Hepatocyte (in vitro differentiated cells): ENCODE data around the gene CERS5. TPM values are rescaled to one million over a fixed set of nuclear protein-coding genes. Genes with fewer than 3 reads are reported as not detected.
A peak's percentile ranks its signal among the peaks of the same experiment; 100 is the strongest.

ENCODE experiments used
- DNase-seq: peaks from one replicate; pipeline ENCODE4 v3.0.0-alpha.2; 2016; ENCODE audit warnings: low spot score
- H2AFZ ChIP-seq: fragments of 200-600 bp; sonication (generic); 2 replicates; pipeline ENCODE4 v1.6.0; 2016; ENCODE audit warnings: antibody characterized with exemption, mild to moderate bottlenecking
- H3K27ac ChIP-seq: fragments of 200-600 bp; sonication (generic); 2 replicates; pipeline ENCODE4 v1.5.1; 2016; ENCODE audit warnings: mild to moderate bottlenecking
- H3K27me3 ChIP-seq: fragments of 200-600 bp; sonication (generic); 2 replicates; pipeline ENCODE4 v1.6.1; 2016
- H3K36me3 ChIP-seq: fragments of 200-600 bp; sonication (generic); replicated peaks from 2 replicates; pipeline ENCODE4 v1.5.1; 2016; ENCODE audit warnings: low read depth; ENCODE audit not compliant: insufficient read depth
- H3K4me1 ChIP-seq: fragments of 200-600 bp; sonication (generic); 2 replicates; pipeline ENCODE4 v1.5.1; 2016; ENCODE audit warnings: mild to moderate bottlenecking, moderate library complexity; ENCODE audit not compliant: insufficient read depth
- H3K4me2 ChIP-seq: fragments of 200-600 bp; sonication (generic); 2 replicates; pipeline ENCODE4 v1.6.0; 2016
- H3K4me3 ChIP-seq: fragments of 200-600 bp; sonication (generic); 2 replicates; pipeline ENCODE4 v1.5.1; 2016; ENCODE audit warnings: mild to moderate bottlenecking
- H3K79me2 ChIP-seq: fragments of 200-600 bp; sonication (generic); 2 replicates; pipeline ENCODE4 v1.6.0; 2017; ENCODE audit warnings: mild to moderate bottlenecking
- H3K9me2 ChIP-seq: fragments of 200-600 bp; sonication (generic); replicated peaks from 2 replicates; pipeline ENCODE4 v1.6.0; 2017; ENCODE audit warnings: mild to moderate bottlenecking; ENCODE audit not compliant: insufficient read depth
- H3K9me3 ChIP-seq: fragments of 200-600 bp; sonication (generic); 2 replicates; pipeline ENCODE4 v1.5.1; 2016; ENCODE audit warnings: low read depth, mild to moderate bottlenecking
- H4K20me1 ChIP-seq: fragments of 200-600 bp; sonication (generic); 2 replicates; pipeline ENCODE4 v1.6.0; 2016; ENCODE audit warnings: mild to moderate bottlenecking; ENCODE audit not compliant: insufficient read depth, poor library complexity, severe bottlenecking
- EZH2 ChIP-seq: fragments of 200-600 bp; sonication (generic); IDR thresholded peaks from 2 replicates; pipeline ENCODE4 v1.6.1; 2016; ENCODE audit warnings: antibody characterized with exemption, mild to moderate bottlenecking, borderline replicate concordance
- EZH2phosphoT487 ChIP-seq: fragments of 200-600 bp; sonication (generic); IDR thresholded peaks from one replicate; pipeline ENCODE4 v1.6.1; 2018; ENCODE audit warnings: antibody characterized with exemption, mild to moderate bottlenecking, low read depth, moderate library complexity; ENCODE audit not compliant: unreplicated experiment, severe bottlenecking
- WGBS: methylation state at CpG from one replicate; pipeline ENCODE4 v1.1.6; 2016; ENCODE audit warnings: low lambda C conversion rate; ENCODE audit errors: missing lambda C conversion rate; 5-methylcytosine and 5-hydroxymethylcytosine counted together
- polyA plus RNA-seq: library from polyadenylated mRNA; unstranded; fragments of >200 nt; fragmentation: Nextera tagmentation; extraction: Ambion mirVana; gene quantifications from 2 replicates; pipeline ENCODE4 v1.2.1, GENCODE V29; 2016
- total RNA-seq: library from RNA; depleted of rRNA; stranded (reverse); fragments of >200 nt; gene quantifications from 2 replicates; pipeline ENCODE4 v1.2.3, GENCODE V29; 2014
- TF ChIP-seq, protein P1 (sequence below): fragments of 200-600 bp; sonication (generic); IDR thresholded peaks from 2 replicates; pipeline ENCODE4 v1.5.1; 2016; ENCODE audit warnings: antibody characterized with exemption, mild to moderate bottlenecking; ENCODE audit not compliant: poor library complexity

CERS5 gene
- total and polyA plus RNA-seq, 2 experiments from 2014 or later = 38.8 to 53.3 TPM

DNA sequence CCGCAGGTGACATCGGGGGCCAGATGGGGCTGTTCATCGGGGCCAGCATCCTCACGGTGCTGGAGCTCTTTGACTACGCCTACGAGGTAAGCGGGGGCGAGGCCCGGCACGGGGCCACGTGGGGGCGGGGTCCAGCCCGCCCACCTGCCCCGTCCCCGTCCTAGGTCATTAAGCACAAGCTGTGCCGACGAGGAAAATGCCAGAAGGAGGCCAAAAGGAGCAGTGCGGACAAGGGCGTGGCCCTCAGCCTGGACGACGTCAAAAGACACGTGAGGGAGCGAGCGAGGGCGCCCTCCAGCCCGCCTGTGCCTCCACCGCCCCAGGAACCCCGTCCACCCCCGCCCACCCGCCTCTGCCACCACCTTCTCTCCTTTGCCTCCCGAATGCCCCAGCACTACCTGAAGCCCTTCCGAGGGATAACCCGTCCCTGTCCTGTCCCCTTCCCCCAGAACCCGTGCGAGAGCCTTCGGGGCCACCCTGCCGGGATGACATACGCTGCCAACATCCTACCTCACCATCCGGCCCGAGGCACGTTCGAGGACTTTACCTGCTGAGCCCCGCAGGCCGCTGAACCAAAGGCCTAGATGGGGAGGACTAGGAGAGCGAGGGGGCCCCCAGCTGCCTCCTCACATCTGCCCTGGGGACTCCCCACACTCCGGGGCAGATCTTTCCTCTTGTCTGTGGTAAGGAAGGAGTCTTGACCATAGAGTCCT, 85.9 kb downstream of the CERS5 start:
- Histone ChIP-seq H3K79me2 (peaks cover 15% of the 10 kb centered on the region), H3K27me3 (no peaks in the 10 kb centered on the region), H3K4me2 (no peak overlapping the region), H4K20me1 (peaks cover 4% of the 10 kb centered on the region), H3K27ac (peak overlapping the region; percentile 96), H3K36me3 (no peaks in the 10 kb centered on the region), H2AFZ (no peak overlapping the region), H3K4me1 (peaks cover 19% of the 10 kb centered on the region), H3K9me3 (no peaks in the 10 kb centered on the region), H3K4me3 (no peak overlapping the region), H3K9me2 (no peaks in the 10 kb centered on the region)
- TF ChIP-seq EZH2phosphoT487 = no peak
- TF ChIP-seq, protein P1, sequence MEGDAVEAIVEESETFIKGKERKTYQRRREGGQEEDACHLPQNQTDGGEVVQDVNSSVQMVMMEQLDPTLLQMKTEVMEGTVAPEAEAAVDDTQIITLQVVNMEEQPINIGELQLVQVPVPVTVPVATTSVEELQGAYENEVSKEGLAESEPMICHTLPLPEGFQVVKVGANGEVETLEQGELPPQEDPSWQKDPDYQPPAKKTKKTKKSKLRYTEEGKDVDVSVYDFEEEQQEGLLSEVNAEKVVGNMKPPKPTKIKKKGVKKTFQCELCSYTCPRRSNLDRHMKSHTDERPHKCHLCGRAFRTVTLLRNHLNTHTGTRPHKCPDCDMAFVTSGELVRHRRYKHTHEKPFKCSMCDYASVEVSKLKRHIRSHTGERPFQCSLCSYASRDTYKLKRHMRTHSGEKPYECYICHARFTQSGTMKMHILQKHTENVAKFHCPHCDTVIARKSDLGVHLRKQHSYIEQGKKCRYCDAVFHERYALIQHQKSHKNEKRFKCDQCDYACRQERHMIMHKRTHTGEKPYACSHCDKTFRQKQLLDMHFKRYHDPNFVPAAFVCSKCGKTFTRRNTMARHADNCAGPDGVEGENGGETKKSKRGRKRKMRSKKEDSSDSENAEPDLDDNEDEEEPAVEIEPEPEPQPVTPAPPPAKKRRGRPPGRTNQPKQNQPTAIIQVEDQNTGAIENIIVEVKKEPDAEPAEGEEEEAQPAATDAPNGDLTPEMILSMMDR = no peak
- TF ChIP-seq EZH2 = no peak
- 77% methylated on average over 24 of the region's 46 CpGs for WGBS
- DNase-seq = no peak

DNA sequence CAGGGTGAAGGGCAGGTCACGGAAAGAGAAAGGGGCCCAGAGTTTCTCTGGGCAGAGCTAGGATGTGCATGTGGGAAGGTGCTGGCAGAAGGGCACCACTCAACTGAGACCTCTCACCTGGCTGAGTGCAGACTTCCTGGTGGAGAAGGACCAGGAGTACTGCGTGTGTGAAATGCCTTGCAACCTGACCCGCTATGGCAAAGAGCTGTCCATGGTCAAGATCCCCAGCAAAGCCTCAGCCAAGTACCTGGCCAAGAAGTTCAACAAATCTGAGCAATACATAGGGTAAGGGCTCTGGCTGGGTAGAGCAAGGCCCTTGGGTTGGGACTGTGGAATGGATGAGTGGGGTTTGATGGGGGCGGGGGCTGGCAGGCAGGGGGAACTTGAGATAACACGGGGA, 87.4 kb downstream of the CERS5 start:
- Histone ChIP-seq H3K27ac (no peak overlapping the region), H2AFZ (no peak overlapping the region), H3K4me1 (peaks cover 19% of the 10 kb centered on the region), H3K9me3 (no peaks in the 10 kb centered on the region), H3K27me3 (no peaks in the 10 kb centered on the region), H3K9me2 (no peaks in the 10 kb centered on the region), H3K79me2 (peaks cover 11% of the 10 kb centered on the region), H3K4me3 (no peak overlapping the region), H3K4me2 (no peak overlapping the region), H3K36me3 (no peaks in the 10 kb centered on the region), H4K20me1 (no peaks in the 10 kb centered on the region)
- 86% methylated on average over 5 of the region's 5 CpGs for WGBS
- TF ChIP-seq EZH2phosphoT487 (no peak), EZH2 (no peak)
- TF ChIP-seq, protein P1 = no peak
- DNase-seq = no peak

Other genes with a start within 250 kb of the CERS5 start
- gene AQP2, start 216.6 kb downstream of the CERS5 start, total RNA-seq = 0.08 and 1.4 TPM in 2 replicates
- gene AQP2, start 216.6 kb downstream of the CERS5 start, polyA plus RNA-seq = 0.71 and 1.8 TPM in 2 replicates
- gene AQP5, start 205.5 kb downstream of the CERS5 start, total RNA-seq = 1.2 and 1.3 TPM in 2 replicates
- 0.50 and 1.2 TPM in 2 replicates for gene AQP5, start 205.5 kb downstream of the CERS5 start, polyA plus RNA-seq
- not detected in 2 replicates for gene AQP6, start 194.4 kb downstream of the CERS5 start, total RNA-seq
- gene AQP6, start 194.4 kb downstream of the CERS5 start, polyA plus RNA-seq = 0.23 TPM in 1 of 2 replicates, not detected in the other
- gene RACGAP1, start 141.9 kb downstream of the CERS5 start, total RNA-seq = 22.1 and 22.2 TPM in 2 replicates
- gene RACGAP1, start 141.9 kb downstream of the CERS5 start, polyA plus RNA-seq = 12.6 and 17.3 TPM in 2 replicates
- gene ASIC1, start 109.8 kb downstream of the CERS5 start, total RNA-seq = 2.4 and 3.1 TPM in 2 replicates
- gene ASIC1, start 109.8 kb downstream of the CERS5 start, polyA plus RNA-seq = 4.6 and 6.7 TPM in 2 replicates
- 33.4 and 44.0 TPM in 2 replicates for gene SMARCD1, start 82.0 kb downstream of the CERS5 start, total RNA-seq
- gene SMARCD1, start 82.0 kb downstream of the CERS5 start, polyA plus RNA-seq = 26.1 and 27.9 TPM in 2 replicates
- gene GPD1, start 63.4 kb downstream of the CERS5 start, total RNA-seq = 46.8 and 64.1 TPM in 2 replicates
- 20.4 and 30.6 TPM in 2 replicates for gene GPD1, start 63.4 kb downstream of the CERS5 start, polyA plus RNA-seq
- 61.5 and 73.5 TPM in 2 replicates for gene COX14, start 55.1 kb downstream of the CERS5 start, total RNA-seq
- 150 and 186 TPM in 2 replicates for gene COX14, start 55.1 kb downstream of the CERS5 start, polyA plus RNA-seq
- gene LIMA1, start 116.2 kb upstream of the CERS5 start, total RNA-seq = 84.4 and 93.3 TPM in 2 replicates
- gene LIMA1, start 116.2 kb upstream of the CERS5 start, polyA plus RNA-seq = 54.8 and 59.7 TPM in 2 replicates
- gene FAM186A, start 229.2 kb upstream of the CERS5 start, total RNA-seq = not detected in 2 replicates
- not detected in 2 replicates for gene FAM186A, start 229.2 kb upstream of the CERS5 start, polyA plus RNA-seq
- gene LARP4, start 233.5 kb upstream of the CERS5 start, total RNA-seq = 42.0 and 48.7 TPM in 2 replicates
- 18.2 and 29.4 TPM in 2 replicates for gene LARP4, start 233.5 kb upstream of the CERS5 start, polyA plus RNA-seq